Neural cell (in vitro differentiated cells): ENCODE measurements around the gene PGM5. TPM values are rescaled to one million over a fixed set of nuclear protein-coding genes. Genes with fewer than 3 reads are reported as not detected.

Experiments used
- H2AFZ ChIP-seq: fragments of 200-600, 300-800 bp; sonication (generic), shearing (Covaris generic); 2 replicates; pipeline ENCODE4 v1.6.0; 2014; ENCODE audit warnings: low read depth, mild to moderate bottlenecking, antibody characterized with exemption, low read length, moderate library complexity
- H3F3A ChIP-seq: fragments of 200-600 bp; shearing (Covaris generic); 2 replicates; pipeline ENCODE4 v1.6.1; 2016; ENCODE audit warnings: mild to moderate bottlenecking, moderate library complexity, mixed read lengths, antibody characterized with exemption, low read length; ENCODE audit not compliant: insufficient read depth, poor library complexity, severe bottlenecking
- H3K27ac ChIP-seq: fragments of 200-600, 300-800 bp; sonication (generic), shearing (Covaris generic); 2 replicates; pipeline ENCODE4 v1.5.1; 2014; ENCODE audit warnings: mild to moderate bottlenecking, low read length, moderate library complexity
- H3K27me3 ChIP-seq: fragments of 300-800, 200-600 bp; sonication (generic), shearing (Covaris generic); 2 replicates; pipeline ENCODE4 v1.6.0; 2014; ENCODE audit warnings: mild to moderate bottlenecking, low read depth, low read length, moderate library complexity; ENCODE audit not compliant: insufficient read depth
- H3K36me3 ChIP-seq: fragments of 300-800, 200-600 bp; sonication (generic), shearing (Covaris generic); 2 replicates; pipeline ENCODE4 v1.5.1; 2014; ENCODE audit warnings: mild to moderate bottlenecking, antibody characterized with exemption, low read length, moderate library complexity; ENCODE audit not compliant: insufficient read depth
- H3K4me2 ChIP-seq: fragments of 300-800, 200-600 bp; sonication (generic), shearing (Covaris generic); 2 replicates; pipeline ENCODE4 v1.6.0; 2014; ENCODE audit warnings: mild to moderate bottlenecking, low read length
- H3K4me3 ChIP-seq: fragments of 300-800, 200-600 bp; sonication (generic), shearing (Covaris generic); 2 replicates; pipeline ENCODE4 v1.5.1; 2014; ENCODE audit warnings: mild to moderate bottlenecking, low read length, moderate library complexity
- H3K79me2 ChIP-seq: fragments of 200-600 bp; shearing (Covaris generic); replicated peaks from 2 replicates; pipeline ENCODE4 v1.6.0; 2014; ENCODE audit warnings: mild to moderate bottlenecking, low read length, moderate library complexity; ENCODE audit not compliant: insufficient read depth
- H3K9ac ChIP-seq: fragments of 300-800, 200-600 bp; sonication (generic), shearing (Covaris generic); 2 replicates; pipeline ENCODE4 v1.6.1; 2016; ENCODE audit warnings: mild to moderate bottlenecking, low read length, mixed read lengths
- H3K9me2 ChIP-seq: fragments of 200-600 bp; shearing (Covaris generic); 2 replicates; pipeline ENCODE4 v1.6.1; 2016; ENCODE audit warnings: mild to moderate bottlenecking, low read length, mixed read lengths; ENCODE audit not compliant: insufficient read depth
- H3K9me3 ChIP-seq: fragments of 200-600, 300-800 bp; sonication (generic), shearing (Covaris generic); 2 replicates; pipeline ENCODE4 v1.6.1; 2016; ENCODE audit warnings: mild to moderate bottlenecking, mixed run types, low read length, moderate library complexity, mixed read lengths
- H4K20me1 ChIP-seq: fragments of 200-600 bp; shearing (Covaris generic); 2 replicates; pipeline ENCODE4 v1.6.1; 2016; ENCODE audit warnings: mild to moderate bottlenecking, mixed run types; ENCODE audit not compliant: insufficient read depth
- CTCF ChIP-seq: fragments of 450-650 bp; IDR thresholded peaks from 2 replicates; pipeline ENCODE4 v1.5.1; 2014; ENCODE audit warnings: antibody characterized with exemption, mild to moderate bottlenecking, moderate library complexity; ENCODE audit not compliant: poor library complexity, severe bottlenecking
- EP300 ChIP-seq: fragments of 450-650 bp; conservative IDR thresholded peaks from 2 replicates; pipeline ENCODE4 v1.6.1; 2014; ENCODE audit warnings: antibody characterized with exemption, mild to moderate bottlenecking, moderate library complexity; ENCODE audit not compliant: poor library complexity, severe bottlenecking
- EZH2 ChIP-seq: fragments of 200-600, 300-800 bp; shearing (Covaris generic), sonication (generic); IDR thresholded peaks from 2 replicates; pipeline ENCODE4 v1.6.1; 2014; ENCODE audit warnings: antibody characterized with exemption, low read length, borderline replicate concordance, mild to moderate bottlenecking; ENCODE audit not compliant: insufficient read depth, poor library complexity, severe bottlenecking
- MXI1 ChIP-seq: fragments of 450-650 bp; conservative IDR thresholded peaks from 2 replicates; pipeline ENCODE4 v1.6.1; 2014; ENCODE audit warnings: antibody characterized with exemption, mild to moderate bottlenecking; ENCODE audit not compliant: poor library complexity, severe bottlenecking
- POLR2AphosphoS5 ChIP-seq: IDR thresholded peaks from 2 replicates; pipeline ENCODE4 v1.6.1; 2012
- RAD21 ChIP-seq: fragments of 450-650 bp; conservative IDR thresholded peaks from 2 replicates; pipeline ENCODE4 v1.6.1; 2014; ENCODE audit warnings: antibody characterized with exemption, mild to moderate bottlenecking, moderate library complexity
- SMC3 ChIP-seq: fragments of 450-650 bp; conservative IDR thresholded peaks from 2 replicates; pipeline ENCODE4 v1.6.1; 2014; ENCODE audit warnings: antibody characterized with exemption, mild to moderate bottlenecking, moderate library complexity; ENCODE audit not compliant: poor library complexity
- TAF1 ChIP-seq: IDR thresholded peaks from 2 replicates; pipeline ENCODE4 v1.6.1; 2012; ENCODE audit warnings: low read depth
- polyA plus RNA-seq: library from polyadenylated mRNA; depleted of rRNA; stranded (reverse); fragments of >200 nt; gene quantifications from 2 replicates; pipeline ENCODE4 v1.2.3, GENCODE V29; 2014
- TF ChIP-seq, protein P1 (sequence below): IDR thresholded peaks from 2 replicates; pipeline ENCODE4 v1.6.1; 2012; ENCODE audit warnings: borderline replicate concordance

Gene PGM5
- polyA plus RNA-seq, 1 donor from 2014 or later: not detected

DNA sequence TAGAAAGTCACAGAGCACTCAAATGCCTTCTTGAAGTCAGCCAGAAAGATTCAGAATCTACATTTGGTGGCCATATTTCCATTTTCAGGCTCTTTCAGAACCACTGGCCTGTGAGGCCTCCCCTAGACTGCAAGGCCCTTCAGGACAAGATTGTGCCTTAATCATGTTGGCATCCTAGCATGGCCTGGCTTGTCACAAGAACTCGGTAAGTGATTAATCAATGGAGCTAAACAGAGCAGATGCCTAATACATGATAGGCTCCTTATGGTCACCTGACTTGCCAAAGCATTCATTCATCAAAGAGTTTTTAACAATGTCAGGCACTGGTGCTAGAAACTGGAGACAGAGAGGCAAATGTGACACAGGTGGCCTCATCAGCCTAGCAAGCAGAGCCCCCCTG, 70.3 kb downstream of the PGM5 start:
- Histone ChIP-seq H3F3A (no peaks in the 10 kb centered on the region), H3K36me3 (no peaks in the 10 kb centered on the region), H3K4me2 (no peak overlapping the region), H3K27ac (no peak overlapping the region), H3K9me2 (no peaks in the 10 kb centered on the region), H3K9ac (no peak overlapping the region), H3K9me3 (no peaks in the 10 kb centered on the region), H3K4me3 (no peak overlapping the region), H2AFZ (no peak overlapping the region), H3K79me2 (no peaks in the 10 kb centered on the region), H3K27me3 (no peaks in the 10 kb centered on the region), H4K20me1 (no peaks in the 10 kb centered on the region)
- TF ChIP-seq, protein P1, sequence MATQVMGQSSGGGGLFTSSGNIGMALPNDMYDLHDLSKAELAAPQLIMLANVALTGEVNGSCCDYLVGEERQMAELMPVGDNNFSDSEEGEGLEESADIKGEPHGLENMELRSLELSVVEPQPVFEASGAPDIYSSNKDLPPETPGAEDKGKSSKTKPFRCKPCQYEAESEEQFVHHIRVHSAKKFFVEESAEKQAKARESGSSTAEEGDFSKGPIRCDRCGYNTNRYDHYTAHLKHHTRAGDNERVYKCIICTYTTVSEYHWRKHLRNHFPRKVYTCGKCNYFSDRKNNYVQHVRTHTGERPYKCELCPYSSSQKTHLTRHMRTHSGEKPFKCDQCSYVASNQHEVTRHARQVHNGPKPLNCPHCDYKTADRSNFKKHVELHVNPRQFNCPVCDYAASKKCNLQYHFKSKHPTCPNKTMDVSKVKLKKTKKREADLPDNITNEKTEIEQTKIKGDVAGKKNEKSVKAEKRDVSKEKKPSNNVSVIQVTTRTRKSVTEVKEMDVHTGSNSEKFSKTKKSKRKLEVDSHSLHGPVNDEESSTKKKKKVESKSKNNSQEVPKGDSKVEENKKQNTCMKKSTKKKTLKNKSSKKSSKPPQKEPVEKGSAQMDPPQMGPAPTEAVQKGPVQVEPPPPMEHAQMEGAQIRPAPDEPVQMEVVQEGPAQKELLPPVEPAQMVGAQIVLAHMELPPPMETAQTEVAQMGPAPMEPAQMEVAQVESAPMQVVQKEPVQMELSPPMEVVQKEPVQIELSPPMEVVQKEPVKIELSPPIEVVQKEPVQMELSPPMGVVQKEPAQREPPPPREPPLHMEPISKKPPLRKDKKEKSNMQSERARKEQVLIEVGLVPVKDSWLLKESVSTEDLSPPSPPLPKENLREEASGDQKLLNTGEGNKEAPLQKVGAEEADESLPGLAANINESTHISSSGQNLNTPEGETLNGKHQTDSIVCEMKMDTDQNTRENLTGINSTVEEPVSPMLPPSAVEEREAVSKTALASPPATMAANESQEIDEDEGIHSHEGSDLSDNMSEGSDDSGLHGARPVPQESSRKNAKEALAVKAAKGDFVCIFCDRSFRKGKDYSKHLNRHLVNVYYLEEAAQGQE: no peak
- no peak for TF ChIP-seq EP300
- TF ChIP-seq SMC3: no peak
- no peak for TF ChIP-seq EZH2
- TF ChIP-seq POLR2AphosphoS5: no peak
- TF ChIP-seq TAF1: no peak
- no peak for TF ChIP-seq MXI1
- no peak for TF ChIP-seq RAD21
- TF ChIP-seq CTCF: no peak

DNA sequence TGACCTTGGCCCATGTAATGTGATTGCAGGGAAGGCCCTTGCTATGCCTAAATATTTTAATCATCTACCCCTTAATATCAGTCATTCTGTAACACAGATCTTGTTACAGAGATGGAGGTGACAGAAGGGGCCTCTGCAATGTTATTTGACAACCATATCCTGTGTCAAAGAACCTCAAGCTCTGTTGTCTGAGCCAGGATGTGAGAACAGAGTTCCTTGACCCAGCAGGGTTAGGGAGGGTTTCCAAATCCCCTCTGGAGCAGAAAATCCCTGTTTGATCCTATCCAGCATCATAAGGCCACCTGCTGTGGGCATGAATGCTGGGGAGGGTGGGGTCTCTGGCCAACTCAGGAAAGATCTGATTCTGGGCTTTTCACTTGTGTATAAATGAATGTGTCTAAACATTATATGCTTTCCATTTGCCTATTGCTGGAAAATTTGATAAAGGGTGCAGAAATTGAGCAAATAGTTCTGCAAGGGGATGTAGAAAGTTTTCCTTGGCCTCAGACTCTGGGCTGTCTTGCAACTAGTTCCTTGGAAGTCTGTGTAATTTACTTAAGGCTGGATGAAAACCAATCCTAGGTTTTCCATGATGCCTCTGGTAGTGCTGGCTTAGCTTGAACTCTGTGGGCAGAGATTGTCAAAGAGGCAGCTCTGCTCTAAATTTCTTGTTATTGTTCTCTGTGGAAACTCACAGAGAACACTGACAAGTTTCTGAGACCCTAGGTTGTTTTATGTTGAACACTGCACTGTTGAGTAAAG, 71.0 kb downstream of the PGM5 start:
- Histone ChIP-seq H3F3A (no peaks in the 10 kb centered on the region), H3K36me3 (no peaks in the 10 kb centered on the region), H4K20me1 (no peaks in the 10 kb centered on the region), H3K27ac (no peak overlapping the region), H3K27me3 (no peaks in the 10 kb centered on the region), H2AFZ (no peak overlapping the region), H3K9me2 (no peaks in the 10 kb centered on the region), H3K9ac (no peak overlapping the region), H3K9me3 (no peaks in the 10 kb centered on the region), H3K4me3 (no peak overlapping the region), H3K4me2 (no peak overlapping the region), H3K79me2 (no peaks in the 10 kb centered on the region)
- TF ChIP-seq POLR2AphosphoS5 (no peak), EZH2 (no peak), SMC3 (no peak), MXI1 (no peak), EP300 (no peak), CTCF (no peak), RAD21 (no peak), TAF1 (no peak)
- TF ChIP-seq, protein P1: no peak
